CD14-positive monocyte (primary cell): ENCODE measurements around the gene NLGN1. TPM values are rescaled to one million over a fixed set of nuclear protein-coding genes. Genes with fewer than 3 reads are reported as not detected.

Experiments
- DNase-seq, 3 donors: peaks; one replicate each; pipeline ENCODE4 v3.0.0-alpha.2; 2011 to 2022
- H2AFZ ChIP-seq: 2 replicates; pipeline ENCODE4 v1.6.0; 2012; ENCODE audit warnings: mild to moderate bottlenecking, low read depth, low read length, inconsistent platforms; ENCODE audit not compliant: insufficient read depth, poor library complexity, severe bottlenecking
- H3K27ac ChIP-seq, 2 donors: 1 replicate in 1 of 2; 2 replicates in 1 of 2; pipeline ENCODE4 v1.5.1; 2012 to 2013; ENCODE audit warnings: low read length in 2 of 2, control low read depth in 1 of 2, inconsistent platforms in 1 of 2, low read depth in 1 of 2, mild to moderate bottlenecking in 1 of 2
- H3K27me3 ChIP-seq, 2 donors: one replicate each; pipeline versions ENCODE4 v1.6.0 to v1.6.1; 2011 to 2013; ENCODE audit warnings: low read length in 2 of 2; ENCODE audit not compliant: control insufficient read depth in 2 of 2, insufficient read depth in 2 of 2
- H3K36me3 ChIP-seq, 2 donors: replicated peaks in 1 of 2; 1 replicate in 1 of 2; 2 replicates in 1 of 2; pipeline versions ENCODE4 v1.5.1 to v1.6.1; 2012 to 2013; ENCODE audit warnings: low read length in 2 of 2, control low read depth in 1 of 2, inconsistent platforms in 1 of 2, mild to moderate bottlenecking in 1 of 2; ENCODE audit not compliant: insufficient read depth in 2 of 2, control insufficient read depth in 1 of 2
- H3K4me1 ChIP-seq, 2 donors: 1 replicate in 1 of 2; 2 replicates in 1 of 2; pipeline versions ENCODE4 v1.5.1 to v1.6.1; 2012 to 2013; ENCODE audit warnings: low read length in 2 of 2, control low read depth in 1 of 2, inconsistent platforms in 1 of 2, mild to moderate bottlenecking in 1 of 2, moderate library complexity in 1 of 2; ENCODE audit not compliant: insufficient read depth in 2 of 2, control insufficient read depth in 1 of 2
- H3K4me2 ChIP-seq: replicated peaks from 2 replicates; pipeline ENCODE3; 2012; ENCODE audit warnings: low read length, moderate library complexity, mild to moderate bottlenecking; ENCODE audit not compliant: poor library complexity, severe bottlenecking; ENCODE audit errors: extremely low read depth
- H3K4me3 ChIP-seq, 3 experiments: fragments of 200-600 bp in 1 of 3; sonication (generic) in 1 of 3; replicated peaks in 1 of 3; 1 replicate in 2 of 3; 2 replicates in 1 of 3; pipeline ENCODE4 v1.5.1; 2011 to 2013; ENCODE audit warnings: low read length in 3 of 3, mild to moderate bottlenecking in 3 of 3, control low read depth in 2 of 3, low read depth in 2 of 3, inconsistent platforms in 1 of 3, moderate library complexity in 1 of 3
- H3K79me2 ChIP-seq: 2 replicates; pipeline ENCODE4 v1.6.0; 2012; ENCODE audit warnings: mild to moderate bottlenecking, control low read depth, inconsistent platforms, low read length, moderate library complexity; ENCODE audit not compliant: insufficient read depth
- H3K9ac ChIP-seq: 2 replicates; pipeline ENCODE4 v1.6.0; 2017; ENCODE audit warnings: low read length, mild to moderate bottlenecking; ENCODE audit not compliant: insufficient read depth, poor library complexity, severe bottlenecking
- H3K9me3 ChIP-seq, 2 donors: replicated peaks in 1 of 2; 1 replicate in 1 of 2; 2 replicates in 1 of 2; pipeline versions ENCODE4 v1.5.1 to v1.6.1; 2012 to 2013; ENCODE audit warnings: low read length in 2 of 2, control low read depth in 1 of 2; ENCODE audit not compliant: control insufficient read depth in 1 of 2, insufficient read depth in 1 of 2
- H4K20me1 ChIP-seq: 2 replicates; pipeline ENCODE4 v1.6.0; 2012; ENCODE audit warnings: mild to moderate bottlenecking, low read length, control low read depth, moderate library complexity; ENCODE audit not compliant: insufficient read depth
- H3K27ac Mint-ChIP-seq, 7 donors: one replicate each; pipeline ENCODE4 v1.8.0; 2020; ENCODE audit warnings: mild to moderate bottlenecking in 7 of 7, mixed read lengths in 7 of 7, moderate library complexity in 6 of 7, inconsistent platforms in 2 of 7
- H3K27me3 Mint-ChIP-seq, 3 donors: one replicate each; pipeline ENCODE4 v1.8.0; 2021 to 2022; ENCODE audit warnings: low read depth in 3 of 3, mild to moderate bottlenecking in 3 of 3, mixed read lengths in 3 of 3, moderate library complexity in 3 of 3, inconsistent platforms in 1 of 3
- H3K36me3 Mint-ChIP-seq, 2 donors: one replicate each; pipeline ENCODE4 v1.8.0; 2020; ENCODE audit warnings: mixed read lengths in 2 of 2, inconsistent platforms in 1 of 2, mild to moderate bottlenecking in 1 of 2
- H3K4me1 Mint-ChIP-seq: one replicate; pipeline ENCODE4 v1.8.0; 2020; ENCODE audit warnings: mild to moderate bottlenecking, mixed read lengths
- H3K4me3 Mint-ChIP-seq, 2 donors: one replicate each; pipeline ENCODE4 v1.8.0; 2020; ENCODE audit warnings: mild to moderate bottlenecking in 2 of 2, mixed read lengths in 2 of 2, moderate library complexity in 1 of 2
- H3K9me3 Mint-ChIP-seq, 7 donors: one replicate each; pipeline ENCODE4 v1.8.0; 2020 to 2022; ENCODE audit warnings: mixed read lengths in 7 of 7, mild to moderate bottlenecking in 6 of 7, moderate library complexity in 6 of 7, inconsistent platforms in 2 of 7
- CTCF ChIP-seq: fragments of 200-600 bp; IDR thresholded peaks from one replicate; pipeline ENCODE4 v1.8.0; 2022; ENCODE audit warnings: antibody characterized with exemption, mild to moderate bottlenecking
- WGBS: methylation state at CpG from one replicate; pipeline ENCODE4 v1.1.5; 2013; ENCODE audit warnings: missing lambda C conversion rate; ENCODE audit not compliant: insufficient coverage; 5-methylcytosine and 5-hydroxymethylcytosine counted together
- intact Hi-C, 2 donors: fragments of 100-400 bp; cut with micrococcal nuclease; formaldehyde crosslinking; loops; one replicate each; pipeline versions ENCODE4 v1.15.0 to v1.15.1; 2023
- polyA plus RNA-seq, 3 donors: library from polyadenylated mRNA; depleted of rRNA in 1 of 3; unstranded in 2 of 3; stranded (reverse) in 1 of 3; fragments of 300-500 nt in 2 of 3; fragments of >200 nt in 1 of 3; fragmentation: Illumina TruSeq in 2 of 3; gene quantifications; 1 replicate in 2 of 3; 2 replicates in 1 of 3; pipeline ENCODE4 v1.2.3, GENCODE V29; 2012 to 2021

Gene NLGN1
- polyA plus RNA-seq, 3 donors: not detected

GRCh38 chr3:173743111-173743510, 345.6 kb downstream of the NLGN1 start:
- H2AFZ ChIP-seq: no peak overlapping the region
- H3K4me2 ChIP-seq: no peak overlapping the region
- no peaks in the 10 kb centered on the region for H3K27me3 ChIP-seq
- Mint-ChIP-seq H3K4me3 (no peak overlapping the region), H3K4me1 (no peaks in the 10 kb centered on the region), H3K36me3 (no peaks in the 10 kb centered on the region), H3K27me3 (no peaks in the 10 kb centered on the region), H3K9me3 (peaks cover 0 to 10% (median 5%) of the 10 kb centered on the region in 7 donors), H3K27ac (no peak overlapping the region)
- WGBS: no CpG with 5 or more reads among the region's 3 CpGs
- H3K79me2 ChIP-seq: no peaks in the 10 kb centered on the region
- no peaks in the 10 kb centered on the region for H3K36me3 ChIP-seq
- no peak overlapping the region for H3K9ac ChIP-seq
- DNase-seq: no peak
- no peaks in the 10 kb centered on the region for H3K9me3 ChIP-seq
- TF ChIP-seq CTCF: no peak
- H3K27ac ChIP-seq: no peak overlapping the region
- no peak overlapping the region for H3K4me3 ChIP-seq
- no peaks in the 10 kb centered on the region for H4K20me1 ChIP-seq
- H3K4me1 ChIP-seq: no peaks in the 10 kb centered on the region
- intact Hi-C loops: no loop called here

- intact Hi-C loops: no loop called here
- Histone ChIP-seq H3K4me2 (no peak overlapping the region), H3K9me3 (no peaks in the 10 kb centered on the region), H3K9ac (no peak overlapping the region), H3K27me3 (no peaks in the 10 kb centered on the region), H3K36me3 (no peaks in the 10 kb centered on the region), H3K4me3 (no peak overlapping the region), H4K20me1 (no peaks in the 10 kb centered on the region), H2AFZ (no peak overlapping the region), H3K4me1 (no peaks in the 10 kb centered on the region), H3K27ac (no peak overlapping the region), H3K79me2 (no peaks in the 10 kb centered on the region)
- WGBS: no CpG with 5 or more reads among the region's 1 CpG
- Mint-ChIP-seq H3K27me3 (no peaks in the 10 kb centered on the region), H3K9me3 (peaks cover 0 to 10% (median 4%) of the 10 kb centered on the region in 7 donors), H3K4me3 (no peak overlapping the region), H3K27ac (no peak overlapping the region), H3K36me3 (no peaks in the 10 kb centered on the region), H3K4me1 (no peaks in the 10 kb centered on the region)
- no peak for DNase-seq
- no peak for TF ChIP-seq CTCF
Observed at GRCh38 chr3:173743516-173743915, 346.0 kb downstream of the NLGN1 start.
